Measurements from ENCODE around the gene ZNF69.
"Not testable (repeated sequence)": the region's sequence is repeated elsewhere in the genome, so short reads cannot be mapped to it uniquely, and the experiment has no call there.

The ZNF69 gene

DNA sequence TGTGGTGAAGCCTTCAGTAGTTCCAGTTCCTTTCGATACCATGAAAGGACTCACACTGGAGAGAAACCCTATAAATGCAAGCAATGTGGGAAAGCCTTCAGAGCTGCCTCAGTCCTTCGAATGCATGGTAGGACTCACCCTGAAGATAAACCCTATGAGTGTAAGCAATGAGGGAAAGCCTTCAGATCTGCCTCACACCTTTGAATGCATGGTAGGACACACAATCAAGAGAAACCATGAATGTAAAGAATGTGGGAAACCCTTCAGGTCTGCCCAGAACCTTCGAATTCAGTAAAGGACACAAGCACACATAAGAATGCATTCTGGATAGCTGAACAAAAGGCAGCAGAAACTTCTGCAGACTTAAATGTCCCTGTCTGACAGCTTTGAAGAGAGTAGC lies 18.3 kb downstream of the ZNF69 start:
- H3K18ac ChIP-seq (ENCODE audit: low read length), result no peak overlapping the region
- H2AK5ac ChIP-seq (ENCODE audit: low read length), result no peak overlapping the region
- H3K4me3 ChIP-seq (ENCODE audit: low read length), result peak overlapping the region; percentile 40
- H3K23ac ChIP-seq (ENCODE audit: low read length), result no peak overlapping the region
- no peak overlapping the region for H3K56ac ChIP-seq (ENCODE audit: low read length)
- no CpG with 5 or more reads among the region's 3 CpGs for WGBS (ENCODE audit: extremely low coverage, insufficient coverage, low lambda C conversion rate)
- no peaks in the 10 kb centered on the region for H3K4me1 ChIP-seq (ENCODE audit: control insufficient read depth, low read depth, low read length)
- peaks cover 9% of the 10 kb centered on the region for H3K36me3 ChIP-seq (ENCODE audit: control insufficient read depth, insufficient read depth, low read length)
- no peak overlapping the region for H2BK120ac ChIP-seq (ENCODE audit: low read depth, low read length)
- no peak for DNase-seq
- no peaks in the 10 kb centered on the region for H3K79me1 ChIP-seq (ENCODE audit: low read length)
- no peak overlapping the region for H3K4me2 ChIP-seq (ENCODE audit: low read length)
- no peak overlapping the region for H4K8ac ChIP-seq (ENCODE audit: low read depth, low read length)
- no peaks in the 10 kb centered on the region for H3K79me2 ChIP-seq (ENCODE audit: control insufficient read depth, insufficient read depth, low read length)
- no peak overlapping the region for H3K4ac ChIP-seq (ENCODE audit: low read depth, low read length)
- H3K27ac ChIP-seq (ENCODE audit: low read depth, low read length), result no peak overlapping the region
- H3K9ac ChIP-seq (ENCODE audit: low read length), result no peak overlapping the region
- H2BK5ac ChIP-seq (ENCODE audit: low read length), result no peak overlapping the region
- H4K5ac ChIP-seq (ENCODE audit: low read length), result no peak overlapping the region
- H2BK15ac ChIP-seq (replicated peaks; ENCODE audit: low read depth), result no peak overlapping the region
- no peaks in the 10 kb centered on the region for H3K27me3 ChIP-seq (ENCODE audit: insufficient read depth, low read length, poor library complexity)

- H3K79me2 ChIP-seq (ENCODE audit: control insufficient read depth, insufficient read depth, low read length); H3K36me3 ChIP-seq (ENCODE audit: control insufficient read depth, insufficient read depth, low read length); H3K4me3 ChIP-seq (ENCODE audit: low read length); H2BK5ac ChIP-seq (ENCODE audit: low read length); H2BK120ac ChIP-seq (ENCODE audit: low read depth, low read length); H3K27ac ChIP-seq (ENCODE audit: low read depth, low read length); H4K8ac ChIP-seq (ENCODE audit: low read depth, low read length); H4K5ac ChIP-seq (ENCODE audit: low read length); H3K79me1 ChIP-seq (ENCODE audit: low read length); H3K4ac ChIP-seq (ENCODE audit: low read depth, low read length); H3K23ac ChIP-seq (ENCODE audit: low read length); H3K18ac ChIP-seq (ENCODE audit: low read length); H2AK5ac ChIP-seq (ENCODE audit: low read length); H3K4me1 ChIP-seq (ENCODE audit: control insufficient read depth, low read depth, low read length); H3K56ac ChIP-seq (ENCODE audit: low read length); H2BK15ac ChIP-seq (replicated peaks; ENCODE audit: low read depth); H3K4me2 ChIP-seq (ENCODE audit: low read length); H3K27me3 ChIP-seq (ENCODE audit: insufficient read depth, low read length, poor library complexity); H3K9ac ChIP-seq (ENCODE audit: low read length): not testable (repeated sequence)
- WGBS (ENCODE audit: extremely low coverage, insufficient coverage, low lambda C conversion rate), result no CpG with 5 or more reads among the region's 1 CpG
- peak; percentile 19 for DNase-seq
Observed at GRCh38 chr19:11911937-11912336, 24.4 kb downstream of the ZNF69 start.

- H3K4me3 ChIP-seq (ENCODE audit: low read length), result not testable (repeated sequence)
Observed at GRCh38 chr19:11914417-11915051, 27.0 kb downstream of the ZNF69 start.

DNA sequence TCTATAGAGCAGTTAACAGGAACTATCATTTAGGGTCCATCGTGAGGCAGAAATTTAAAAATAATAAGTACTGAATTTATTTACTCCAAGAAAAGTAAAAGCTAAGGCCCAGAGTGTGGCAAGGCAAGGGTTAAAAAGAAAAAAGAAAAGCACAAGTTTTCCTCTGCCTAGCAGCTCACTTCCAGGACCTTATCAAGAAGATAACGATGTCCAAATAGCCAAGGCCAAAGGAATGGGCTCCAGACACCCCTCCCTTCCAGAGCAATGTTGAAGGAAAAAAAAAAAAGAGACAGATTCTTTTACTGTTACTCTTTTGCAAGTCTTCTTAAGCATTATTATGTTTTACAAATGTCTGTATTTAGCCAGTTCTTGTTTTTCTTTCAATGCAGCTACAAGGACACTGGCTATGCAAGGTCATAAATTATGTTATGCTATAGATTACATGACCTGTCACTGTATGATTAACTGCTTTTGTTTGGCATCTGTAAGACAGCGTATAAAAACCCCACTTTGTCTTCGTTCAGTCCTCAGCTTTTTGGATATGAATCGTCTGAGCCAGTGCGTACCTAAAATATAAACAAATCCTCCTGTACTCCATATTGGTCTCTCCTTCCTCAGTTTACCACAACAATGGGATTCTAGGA lies 34.4 kb downstream of the ZNF69 start:
- Histone ChIP-seq H3K9ac (ENCODE audit: low read length) (no peak overlapping the region), H4K5ac (ENCODE audit: low read length) (no peak overlapping the region), H2BK15ac (replicated peaks; ENCODE audit: low read depth) (no peak overlapping the region), H3K4ac (ENCODE audit: low read depth, low read length) (no peak overlapping the region), H4K8ac (ENCODE audit: low read depth, low read length) (no peak overlapping the region), H3K23ac (ENCODE audit: low read length) (no peak overlapping the region), H3K4me3 (ENCODE audit: low read length) (no peak overlapping the region), H3K4me1 (ENCODE audit: control insufficient read depth, low read depth, low read length) (no peaks in the 10 kb centered on the region), H3K79me2 (ENCODE audit: control insufficient read depth, insufficient read depth, low read length) (no peaks in the 10 kb centered on the region), H3K27me3 (ENCODE audit: insufficient read depth, low read length, poor library complexity) (no peaks in the 10 kb centered on the region), H3K4me2 (ENCODE audit: low read length) (no peak overlapping the region), H3K27ac (ENCODE audit: low read depth, low read length) (no peak overlapping the region), H3K36me3 (ENCODE audit: control insufficient read depth, insufficient read depth, low read length) (no peaks in the 10 kb centered on the region), H2BK5ac (ENCODE audit: low read length) (no peak overlapping the region), H2BK120ac (ENCODE audit: low read depth, low read length) (no peak overlapping the region), H3K79me1 (ENCODE audit: low read length) (peaks cover 1% of the 10 kb centered on the region), H2AK5ac (ENCODE audit: low read length) (no peak overlapping the region), H3K18ac (ENCODE audit: low read length) (no peak overlapping the region), H3K56ac (ENCODE audit: low read length) (no peak overlapping the region)
- WGBS (ENCODE audit: extremely low coverage, insufficient coverage, low lambda C conversion rate), result no CpG with 5 or more reads among the region's 6 CpGs
- peak; percentile 53 for DNase-seq

More at GRCh38 chr19:11914417-11915051, 27.0 kb downstream of the ZNF69 start:
- not testable (repeated sequence) for H3K4me2 ChIP-seq (ENCODE audit: low read length); H3K27ac ChIP-seq (ENCODE audit: low read depth, low read length); H3K36me3 ChIP-seq (ENCODE audit: control insufficient read depth, insufficient read depth, low read length); H2BK120ac ChIP-seq (ENCODE audit: low read depth, low read length); DNase-seq; H3K4ac ChIP-seq (ENCODE audit: low read depth, low read length); H3K4me1 ChIP-seq (ENCODE audit: control insufficient read depth, low read depth, low read length); H2BK15ac ChIP-seq (replicated peaks; ENCODE audit: low read depth); H2AK5ac ChIP-seq (ENCODE audit: low read length); H3K9ac ChIP-seq (ENCODE audit: low read length); H3K79me1 ChIP-seq (ENCODE audit: low read length); H3K79me2 ChIP-seq (ENCODE audit: control insufficient read depth, insufficient read depth, low read length); H3K56ac ChIP-seq (ENCODE audit: low read length); H3K27me3 ChIP-seq (ENCODE audit: insufficient read depth, low read length, poor library complexity); H4K5ac ChIP-seq (ENCODE audit: low read length); H4K8ac ChIP-seq (ENCODE audit: low read depth, low read length); H3K23ac ChIP-seq (ENCODE audit: low read length); H2BK5ac ChIP-seq (ENCODE audit: low read length); H3K18ac ChIP-seq (ENCODE audit: low read length)
- WGBS (ENCODE audit: extremely low coverage, insufficient coverage, low lambda C conversion rate), result no CpG with 5 or more reads among the region's 4 CpGs

GRCh38 chr19:11924886-11925650 lies 37.5 kb downstream of the ZNF69 start, which contains the start of gene ZNF700:
Gene ZNF700, plus strand, starts transcription at chr19:11925107. Its CDS starts 104 bp downstream, at chr19:11925211.
- H2BK5ac ChIP-seq (ENCODE audit: low read length), result peak within 1 kb of the TSS; percentile 86
- peak within 1 kb of the TSS; percentile 64 for H3K4me2 ChIP-seq (ENCODE audit: low read length)
- no peaks in the 10 kb centered on the region for H3K79me2 ChIP-seq (ENCODE audit: control insufficient read depth, insufficient read depth, low read length)
- H4K5ac ChIP-seq (ENCODE audit: low read length), result no peak within 1 kb of the TSS
- peaks cover under 1% of the 10 kb centered on the region for H3K27me3 ChIP-seq (ENCODE audit: insufficient read depth, low read length, poor library complexity)
- H3K18ac ChIP-seq (ENCODE audit: low read length), result peak within 1 kb of the TSS; percentile 25
- no peaks in the 10 kb centered on the region for H3K36me3 ChIP-seq (ENCODE audit: control insufficient read depth, insufficient read depth, low read length)
- DNase-seq, result peak; percentile 97
- H2BK120ac ChIP-seq (ENCODE audit: low read depth, low read length), result no peak within 1 kb of the TSS
- H4K8ac ChIP-seq (ENCODE audit: low read depth, low read length), result no peak within 1 kb of the TSS
- H3K4me1 ChIP-seq (ENCODE audit: control insufficient read depth, low read depth, low read length), result no peaks in the 10 kb centered on the region
- H3K79me1 ChIP-seq (ENCODE audit: low read length), result peaks cover 4% of the 10 kb centered on the region
- no peak within 1 kb of the TSS for H3K4ac ChIP-seq (ENCODE audit: low read depth, low read length)
- no peak within 1 kb of the TSS for H2BK15ac ChIP-seq (replicated peaks; ENCODE audit: low read depth)
- H3K27ac ChIP-seq (ENCODE audit: low read depth, low read length), result peak within 1 kb of the TSS; percentile 74
- peak within 1 kb of the TSS; percentile 84 for H3K4me3 ChIP-seq (ENCODE audit: low read length)
- peak within 1 kb of the TSS; percentile 98 for H3K9ac ChIP-seq (ENCODE audit: low read length)
- no peak within 1 kb of the TSS for H3K23ac ChIP-seq (ENCODE audit: low read length)
- WGBS (ENCODE audit: extremely low coverage, insufficient coverage, low lambda C conversion rate), result no CpG with 5 or more reads among the region's 53 CpGs
- no peak within 1 kb of the TSS for H2AK5ac ChIP-seq (ENCODE audit: low read length)
- peak within 1 kb of the TSS; percentile 97 for H3K56ac ChIP-seq (ENCODE audit: low read length)

Data from mesendoderm (in vitro differentiated cells).